ENCODE results near the gene KRT9.

The KRT9 gene

DNA sequence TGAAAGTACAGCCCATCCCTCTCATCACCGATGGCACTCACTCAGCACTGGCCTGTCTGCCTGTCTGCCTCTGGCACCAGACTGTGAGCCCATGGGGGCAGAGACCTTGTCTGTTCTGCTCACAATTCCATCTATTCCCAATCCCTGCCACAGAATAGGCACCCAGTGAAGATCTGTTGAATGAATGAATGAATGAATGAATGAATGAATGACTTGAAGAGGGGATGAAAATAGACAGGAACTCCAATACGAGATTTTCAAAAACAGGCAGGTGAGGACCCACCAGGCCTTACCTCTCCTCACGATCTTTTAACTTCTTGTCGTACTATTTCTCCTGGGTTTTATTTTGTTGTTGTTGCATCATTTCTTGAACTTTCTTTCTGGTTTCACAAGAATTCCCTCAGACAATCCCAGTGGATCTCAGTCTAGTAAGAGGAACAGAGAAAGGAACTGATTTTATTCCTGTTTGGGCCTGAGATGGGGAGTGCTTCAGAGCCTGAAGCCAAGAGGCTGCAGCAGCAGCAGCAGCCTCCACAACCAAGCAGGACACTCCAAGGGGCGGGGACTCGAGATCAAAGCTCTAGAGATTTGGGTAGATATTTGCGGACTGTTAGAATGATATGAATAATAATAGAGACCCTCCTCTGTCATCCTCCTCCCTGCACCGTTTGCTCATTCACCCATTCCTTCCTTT, 17.7 kb downstream of the KRT9 start:
- H3K9me3 ChIP-seq (ENCODE audit: control insufficient read depth, low read length): no peaks in the 10 kb centered on the region
- H3K27me3 ChIP-seq (replicated peaks; ENCODE audit: control insufficient read depth, insufficient read depth, low read length, poor library complexity, severe bottlenecking): peaks cover 5% of the 10 kb centered on the region
- H3K4me3 ChIP-seq (ENCODE audit: insufficient read depth, low read depth, low read length, poor library complexity, severe bottlenecking): no peak overlapping the region
- H3K27ac ChIP-seq (ENCODE audit: insufficient read depth, low read length, poor library complexity, severe bottlenecking): no peak overlapping the region
- no peak for DNase-seq
- no peaks in the 10 kb centered on the region for H3K36me3 ChIP-seq (ENCODE audit: control insufficient read depth, insufficient read depth, low read length)
- H3K4me1 ChIP-seq (ENCODE audit: control insufficient read depth, insufficient read depth, low read length, poor library complexity, severe bottlenecking): peaks cover 5% of the 10 kb centered on the region

DNA sequence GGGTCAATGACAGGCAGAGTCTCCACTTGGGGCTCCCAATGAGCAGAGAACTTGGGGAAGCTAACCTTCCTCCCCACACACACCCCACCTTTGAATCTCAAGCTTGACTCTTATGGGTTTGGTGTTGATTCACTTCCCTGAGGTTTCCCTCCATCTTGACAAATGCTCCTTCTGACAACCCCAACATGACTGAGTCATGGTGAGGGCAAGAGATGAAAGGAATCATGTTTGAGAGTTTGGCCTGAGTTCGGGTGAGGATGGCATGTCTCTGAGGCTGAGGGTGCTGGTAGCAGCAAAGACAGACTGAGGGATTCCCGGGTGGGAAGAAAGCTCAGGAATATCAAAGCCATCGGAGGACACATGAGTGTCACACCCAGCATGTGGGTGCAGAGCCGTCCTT, 18.7 kb downstream of the KRT9 start:
- Histone ChIP-seq H3K9me3 (ENCODE audit: control insufficient read depth, low read length) (no peaks in the 10 kb centered on the region), H3K27me3 (replicated peaks; ENCODE audit: control insufficient read depth, insufficient read depth, low read length, poor library complexity, severe bottlenecking) (peaks cover 5% of the 10 kb centered on the region), H3K36me3 (ENCODE audit: control insufficient read depth, insufficient read depth, low read length) (no peaks in the 10 kb centered on the region), H3K4me1 (ENCODE audit: control insufficient read depth, insufficient read depth, low read length, poor library complexity, severe bottlenecking) (peaks cover 15% of the 10 kb centered on the region), H3K27ac (ENCODE audit: insufficient read depth, low read length, poor library complexity, severe bottlenecking) (no peak overlapping the region), H3K4me3 (ENCODE audit: insufficient read depth, low read depth, low read length, poor library complexity, severe bottlenecking) (no peak overlapping the region)
- no peak for DNase-seq

DNA sequence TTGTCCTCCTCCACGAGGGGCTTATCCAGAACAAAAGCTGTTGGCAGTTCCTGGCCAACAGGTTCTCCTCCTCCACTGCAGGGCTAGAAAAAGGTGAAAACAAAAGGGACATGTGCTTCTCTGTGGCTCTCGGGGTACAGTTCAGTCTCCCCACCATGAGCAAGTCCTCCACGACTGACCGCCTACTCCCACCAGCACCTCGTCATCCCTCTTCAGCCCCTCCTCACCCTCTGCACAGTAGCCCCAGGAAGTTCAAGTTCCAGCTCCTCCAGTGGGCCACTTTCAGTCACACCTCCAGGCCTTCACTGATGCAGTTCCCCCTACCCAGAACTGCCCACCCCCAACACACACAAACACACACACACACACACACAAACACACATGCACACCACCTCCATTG, 19.4 kb downstream of the KRT9 start:
- H3K4me1 ChIP-seq (ENCODE audit: control insufficient read depth, insufficient read depth, low read length, poor library complexity, severe bottlenecking): peaks cover 16% of the 10 kb centered on the region
- H3K27ac ChIP-seq (ENCODE audit: insufficient read depth, low read length, poor library complexity, severe bottlenecking): no peak overlapping the region
- H3K36me3 ChIP-seq (ENCODE audit: control insufficient read depth, insufficient read depth, low read length): no peaks in the 10 kb centered on the region
- no peak overlapping the region for H3K4me3 ChIP-seq (ENCODE audit: insufficient read depth, low read depth, low read length, poor library complexity, severe bottlenecking)
- no peak for DNase-seq
- H3K9me3 ChIP-seq (ENCODE audit: control insufficient read depth, low read length): no peaks in the 10 kb centered on the region
- peaks cover 5% of the 10 kb centered on the region for H3K27me3 ChIP-seq (replicated peaks; ENCODE audit: control insufficient read depth, insufficient read depth, low read length, poor library complexity, severe bottlenecking)

DNA sequence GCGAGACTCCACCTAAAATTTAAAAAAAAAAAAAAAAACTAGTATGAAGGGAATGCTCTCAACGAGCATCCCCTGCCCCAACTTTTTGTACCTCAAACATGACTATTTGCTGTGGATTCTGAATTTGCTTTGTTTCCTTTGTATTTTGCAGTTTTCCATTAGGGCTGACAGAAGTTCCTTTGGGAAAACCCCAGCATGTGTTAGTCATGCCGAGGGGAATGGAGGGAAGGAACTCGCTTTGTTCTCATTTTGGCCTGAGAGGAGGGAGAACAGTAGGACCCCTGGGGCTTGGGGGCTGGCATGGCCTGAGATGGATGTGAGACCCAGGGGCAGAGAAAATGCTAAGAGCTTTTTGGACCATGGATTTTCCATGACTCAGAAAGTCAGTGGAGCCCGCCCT, 20.5 kb downstream of the KRT9 start:
- Histone ChIP-seq H3K4me3 (ENCODE audit: insufficient read depth, low read depth, low read length, poor library complexity, severe bottlenecking) (no peak overlapping the region), H3K27ac (ENCODE audit: insufficient read depth, low read length, poor library complexity, severe bottlenecking) (no peak overlapping the region), H3K9me3 (ENCODE audit: control insufficient read depth, low read length) (no peaks in the 10 kb centered on the region), H3K27me3 (replicated peaks; ENCODE audit: control insufficient read depth, insufficient read depth, low read length, poor library complexity, severe bottlenecking) (peaks cover 5% of the 10 kb centered on the region), H3K4me1 (ENCODE audit: control insufficient read depth, insufficient read depth, low read length, poor library complexity, severe bottlenecking) (peaks cover 16% of the 10 kb centered on the region), H3K36me3 (ENCODE audit: control insufficient read depth, insufficient read depth, low read length) (no peaks in the 10 kb centered on the region)
- DNase-seq: no peak

DNA sequence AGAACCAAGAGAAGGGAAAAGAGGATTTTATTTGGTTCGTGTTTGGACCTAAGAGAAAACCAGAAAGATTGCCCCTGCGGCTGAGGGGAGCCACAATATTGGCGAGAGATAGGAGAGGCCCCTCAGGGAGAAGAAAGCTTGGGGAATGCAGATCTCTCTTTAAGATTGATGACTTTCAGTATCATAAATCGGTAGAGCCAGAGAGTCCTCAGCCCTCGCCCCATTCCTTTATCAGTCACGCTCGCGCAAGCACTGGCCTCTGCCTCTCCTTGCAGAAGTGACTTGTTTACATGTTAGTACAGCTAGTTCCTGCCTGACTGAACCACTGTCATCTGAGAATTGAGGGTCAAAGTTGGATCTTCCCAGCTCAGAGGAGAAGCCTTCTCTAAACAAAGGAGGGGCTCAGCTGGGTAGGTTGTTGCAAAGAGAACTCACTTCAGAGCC, 22.2 kb downstream of the KRT9 start:
- Histone ChIP-seq H3K36me3 (ENCODE audit: control insufficient read depth, insufficient read depth, low read length) (no peaks in the 10 kb centered on the region), H3K27me3 (replicated peaks; ENCODE audit: control insufficient read depth, insufficient read depth, low read length, poor library complexity, severe bottlenecking) (no peaks in the 10 kb centered on the region), H3K4me3 (ENCODE audit: insufficient read depth, low read depth, low read length, poor library complexity, severe bottlenecking) (no peak overlapping the region), H3K9me3 (ENCODE audit: control insufficient read depth, low read length) (no peaks in the 10 kb centered on the region), H3K4me1 (ENCODE audit: control insufficient read depth, insufficient read depth, low read length, poor library complexity, severe bottlenecking) (peaks cover 16% of the 10 kb centered on the region), H3K27ac (ENCODE audit: insufficient read depth, low read length, poor library complexity, severe bottlenecking) (no peak overlapping the region)
- DNase-seq: no peak

DNA sequence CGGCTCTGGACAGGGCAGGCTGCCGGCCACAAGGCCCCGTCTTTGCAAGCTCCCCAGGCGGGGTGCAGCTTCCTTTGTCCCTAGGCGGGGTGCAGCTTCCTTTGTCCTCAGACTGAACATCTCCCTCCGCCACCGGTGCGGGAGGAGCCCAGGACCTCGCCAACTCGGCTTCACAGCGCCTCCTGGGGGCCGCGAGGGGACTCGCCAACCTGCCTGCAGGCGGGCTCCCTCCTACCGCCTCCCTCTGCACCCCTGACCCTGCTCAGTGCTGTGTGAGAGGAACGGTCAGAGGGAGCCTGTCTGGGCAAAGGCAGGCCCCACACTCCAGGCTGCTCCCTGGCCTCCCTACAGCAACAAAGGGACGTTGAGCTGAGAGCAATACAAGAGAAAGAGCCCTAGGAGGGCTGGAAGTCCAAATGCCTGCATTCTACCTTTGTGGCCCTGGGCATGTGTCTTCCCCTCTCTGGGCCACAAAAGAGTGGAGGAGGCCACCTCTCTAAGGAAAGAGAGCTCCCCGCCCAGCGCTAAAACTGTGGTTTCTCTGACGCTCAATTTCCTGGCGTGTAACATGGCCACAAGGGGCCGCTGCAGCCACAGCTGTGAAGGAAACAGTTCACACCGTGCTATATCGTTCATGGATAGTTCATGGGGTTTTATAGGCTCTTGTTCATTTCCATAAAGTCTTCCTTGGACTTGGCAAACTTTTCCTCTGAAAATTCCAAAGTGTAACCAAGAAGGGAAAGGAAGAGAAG, 22.8 kb downstream of the KRT9 start:
- Histone ChIP-seq H3K36me3 (ENCODE audit: control insufficient read depth, insufficient read depth, low read length) (no peaks in the 10 kb centered on the region), H3K27ac (ENCODE audit: insufficient read depth, low read length, poor library complexity, severe bottlenecking) (no peak overlapping the region), H3K4me3 (ENCODE audit: insufficient read depth, low read depth, low read length, poor library complexity, severe bottlenecking) (peak overlapping the region; percentile 30), H3K27me3 (replicated peaks; ENCODE audit: control insufficient read depth, insufficient read depth, low read length, poor library complexity, severe bottlenecking) (no peaks in the 10 kb centered on the region), H3K4me1 (ENCODE audit: control insufficient read depth, insufficient read depth, low read length, poor library complexity, severe bottlenecking) (peaks cover 16% of the 10 kb centered on the region), H3K9me3 (ENCODE audit: control insufficient read depth, low read length) (no peaks in the 10 kb centered on the region)
- DNase-seq: peak; percentile 67 to 73 (median 67)

DNA sequence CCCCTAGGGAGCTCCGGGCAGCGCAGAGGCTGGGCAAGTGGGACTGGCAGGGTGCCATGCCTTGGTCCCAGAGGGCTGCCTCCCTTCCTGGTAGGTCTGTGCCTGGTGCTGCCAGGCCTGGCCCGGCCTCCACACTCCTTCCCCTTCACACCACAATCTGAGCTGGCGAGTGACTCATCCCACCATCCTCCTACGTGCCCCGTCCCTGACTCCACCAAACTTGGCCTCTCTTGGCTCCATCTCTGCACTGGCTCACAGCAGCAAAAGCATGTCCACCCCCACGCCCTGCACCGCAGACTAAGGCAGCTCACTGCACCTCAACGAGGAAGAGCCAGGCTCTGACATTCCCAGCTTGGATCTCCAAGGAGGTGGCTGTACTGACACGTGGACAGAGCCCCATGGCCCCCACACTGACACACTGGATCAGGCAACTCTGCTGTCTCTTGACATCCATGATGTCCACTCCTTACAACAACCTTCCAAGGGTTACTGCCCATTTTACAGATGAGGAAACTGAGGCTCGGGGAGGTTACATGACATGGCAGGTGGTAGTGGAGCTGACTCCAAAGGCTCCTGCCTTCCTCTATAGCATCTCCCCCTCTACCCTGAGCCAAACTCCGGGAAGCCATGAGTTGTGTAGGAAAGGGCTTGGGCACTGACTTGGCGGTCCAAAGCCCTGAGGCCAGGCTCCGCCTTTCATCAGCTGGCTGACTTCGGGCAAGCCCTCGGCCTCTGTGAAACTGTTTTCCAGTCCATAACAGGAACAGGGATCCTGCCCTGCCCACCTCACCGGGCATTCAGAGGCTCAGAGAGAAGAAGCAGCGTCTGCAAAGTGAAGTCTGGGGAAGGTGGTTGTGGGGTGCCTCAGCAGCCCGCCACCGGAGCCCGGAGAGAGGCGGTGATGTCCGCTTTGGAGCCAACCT, 23.7 kb downstream of the KRT9 start:
- DNase-seq: no peak
- H3K27me3 ChIP-seq (replicated peaks; ENCODE audit: control insufficient read depth, insufficient read depth, low read length, poor library complexity, severe bottlenecking): no peaks in the 10 kb centered on the region
- no peaks in the 10 kb centered on the region for H3K36me3 ChIP-seq (ENCODE audit: control insufficient read depth, insufficient read depth, low read length)
- peaks cover 16% of the 10 kb centered on the region for H3K4me1 ChIP-seq (ENCODE audit: control insufficient read depth, insufficient read depth, low read length, poor library complexity, severe bottlenecking)
- H3K27ac ChIP-seq (ENCODE audit: insufficient read depth, low read length, poor library complexity, severe bottlenecking): no peak overlapping the region
- no peaks in the 10 kb centered on the region for H3K9me3 ChIP-seq (ENCODE audit: control insufficient read depth, low read length)
- peak overlapping the region; percentile 30 for H3K4me3 ChIP-seq (ENCODE audit: insufficient read depth, low read depth, low read length, poor library complexity, severe bottlenecking)

DNA sequence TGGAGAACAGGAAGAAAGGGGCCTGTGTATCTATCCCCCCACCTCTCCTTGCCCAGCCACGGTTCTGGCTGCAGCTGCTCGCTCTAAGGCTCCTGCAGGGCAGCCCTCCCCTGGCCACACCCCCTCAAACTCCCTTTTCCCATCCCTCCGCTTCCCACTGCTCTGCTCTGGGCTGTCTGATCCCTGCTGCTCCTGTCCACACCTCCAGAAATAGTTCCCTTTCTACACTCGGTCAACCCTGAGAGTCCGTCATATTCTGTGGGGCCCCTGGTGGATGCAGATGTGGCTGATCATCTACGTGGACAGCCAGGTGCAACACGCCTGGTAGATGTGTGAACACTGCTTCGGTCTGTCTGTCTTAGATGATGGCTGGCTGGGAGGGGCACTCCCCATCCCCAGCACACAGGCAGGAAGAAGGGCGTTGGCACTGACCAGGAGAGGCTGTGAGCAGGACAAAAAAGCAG, 24.4 kb downstream of the KRT9 start:
- DNase-seq: no peak
- no peak overlapping the region for H3K27ac ChIP-seq (ENCODE audit: insufficient read depth, low read length, poor library complexity, severe bottlenecking)
- H3K4me3 ChIP-seq (ENCODE audit: insufficient read depth, low read depth, low read length, poor library complexity, severe bottlenecking): no peak overlapping the region
- H3K36me3 ChIP-seq (ENCODE audit: control insufficient read depth, insufficient read depth, low read length): no peaks in the 10 kb centered on the region
- H3K9me3 ChIP-seq (ENCODE audit: control insufficient read depth, low read length): no peaks in the 10 kb centered on the region
- H3K4me1 ChIP-seq (ENCODE audit: control insufficient read depth, insufficient read depth, low read length, poor library complexity, severe bottlenecking): peaks cover 16% of the 10 kb centered on the region
- no peaks in the 10 kb centered on the region for H3K27me3 ChIP-seq (replicated peaks; ENCODE audit: control insufficient read depth, insufficient read depth, low read length, poor library complexity, severe bottlenecking)

DNA sequence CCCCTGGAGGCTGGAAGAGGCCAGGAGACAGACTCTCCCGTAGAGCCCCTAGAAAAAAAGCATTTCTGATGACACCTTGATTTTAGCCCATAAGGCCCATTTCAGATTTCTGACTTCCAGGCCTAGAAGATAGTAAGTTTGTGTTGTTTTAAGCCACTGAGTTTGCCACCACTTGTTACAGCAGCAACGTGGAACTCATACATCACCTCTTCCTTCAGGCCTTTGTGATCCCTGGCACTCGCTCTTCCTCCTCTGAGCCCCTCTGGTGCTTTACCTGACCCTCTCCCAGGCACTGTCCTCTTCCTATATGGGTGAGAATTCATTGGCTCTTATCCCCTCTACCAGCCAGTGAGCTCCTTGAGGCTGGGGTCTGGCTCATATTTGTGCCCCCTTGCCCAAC, 25.0 kb downstream of the KRT9 start:
- no peaks in the 10 kb centered on the region for H3K27me3 ChIP-seq (replicated peaks; ENCODE audit: control insufficient read depth, insufficient read depth, low read length, poor library complexity, severe bottlenecking)
- no peaks in the 10 kb centered on the region for H3K9me3 ChIP-seq (ENCODE audit: control insufficient read depth, low read length)
- H3K27ac ChIP-seq (ENCODE audit: insufficient read depth, low read length, poor library complexity, severe bottlenecking): no peak overlapping the region
- H3K4me1 ChIP-seq (ENCODE audit: control insufficient read depth, insufficient read depth, low read length, poor library complexity, severe bottlenecking): peaks cover 16% of the 10 kb centered on the region
- no peaks in the 10 kb centered on the region for H3K36me3 ChIP-seq (ENCODE audit: control insufficient read depth, insufficient read depth, low read length)
- no peak overlapping the region for H3K4me3 ChIP-seq (ENCODE audit: insufficient read depth, low read depth, low read length, poor library complexity, severe bottlenecking)
- no peak for DNase-seq
